ENCODE data around the gene SCRN1.

- TF ChIP-seq CTCF (IDR thresholded peaks at IDR 0.05 in 4 of 5, conservative IDR thresholded peaks at IDR 0.05 in 1 of 5) (no peak), POLR2A (IDR thresholded peaks at IDR 0.05) (no peak)
Measured at GRCh38 chr7:29920491-29920890, 69.1 kb downstream of the SCRN1 start.
